Panc1 (cell line): ENCODE results near the gene NYAP2.

Source experiments
- TF ChIP-seq, protein P1 (sequence below): fragments of 450-650 bp; IDR thresholded peaks from 2 replicates; pipeline ENCODE4 v1.5.1; 2017; ENCODE audit warnings: mild to moderate bottlenecking
- TF ChIP-seq, protein P2 (sequence below), 2 experiments: IDR thresholded peaks; 2 replicates each; pipeline ENCODE4 v1.6.1; 2011 to 2012; ENCODE audit warnings: low read depth in 2 of 2, control low read depth in 1 of 2, low read length in 1 of 2, mild to moderate bottlenecking in 1 of 2, moderate library complexity in 1 of 2; ENCODE audit not compliant: insufficient read depth in 1 of 2

DNA sequence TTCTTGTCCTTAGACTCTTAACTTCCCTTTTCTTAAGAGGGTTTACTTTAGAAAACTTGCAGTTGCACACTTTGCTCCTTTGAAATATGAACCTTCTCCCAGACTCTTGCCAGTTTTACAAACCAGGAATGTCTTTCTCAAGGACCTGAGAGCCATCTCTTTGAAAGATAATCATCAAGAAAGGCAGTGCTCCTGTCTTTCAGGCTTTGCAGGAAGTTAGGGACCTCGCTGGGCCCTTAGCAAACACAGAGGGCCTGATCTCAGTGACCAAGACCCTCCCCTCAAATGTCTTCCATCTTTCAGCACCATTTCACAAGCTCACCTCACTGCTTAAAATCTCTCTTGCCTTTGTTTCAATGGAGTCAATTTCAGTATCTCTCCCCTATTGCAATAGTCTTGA lies 32.0 kb upstream of the NYAP2 start:
- TF ChIP-seq, protein P1, sequence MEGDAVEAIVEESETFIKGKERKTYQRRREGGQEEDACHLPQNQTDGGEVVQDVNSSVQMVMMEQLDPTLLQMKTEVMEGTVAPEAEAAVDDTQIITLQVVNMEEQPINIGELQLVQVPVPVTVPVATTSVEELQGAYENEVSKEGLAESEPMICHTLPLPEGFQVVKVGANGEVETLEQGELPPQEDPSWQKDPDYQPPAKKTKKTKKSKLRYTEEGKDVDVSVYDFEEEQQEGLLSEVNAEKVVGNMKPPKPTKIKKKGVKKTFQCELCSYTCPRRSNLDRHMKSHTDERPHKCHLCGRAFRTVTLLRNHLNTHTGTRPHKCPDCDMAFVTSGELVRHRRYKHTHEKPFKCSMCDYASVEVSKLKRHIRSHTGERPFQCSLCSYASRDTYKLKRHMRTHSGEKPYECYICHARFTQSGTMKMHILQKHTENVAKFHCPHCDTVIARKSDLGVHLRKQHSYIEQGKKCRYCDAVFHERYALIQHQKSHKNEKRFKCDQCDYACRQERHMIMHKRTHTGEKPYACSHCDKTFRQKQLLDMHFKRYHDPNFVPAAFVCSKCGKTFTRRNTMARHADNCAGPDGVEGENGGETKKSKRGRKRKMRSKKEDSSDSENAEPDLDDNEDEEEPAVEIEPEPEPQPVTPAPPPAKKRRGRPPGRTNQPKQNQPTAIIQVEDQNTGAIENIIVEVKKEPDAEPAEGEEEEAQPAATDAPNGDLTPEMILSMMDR, result no peak
- TF ChIP-seq, protein P2, sequence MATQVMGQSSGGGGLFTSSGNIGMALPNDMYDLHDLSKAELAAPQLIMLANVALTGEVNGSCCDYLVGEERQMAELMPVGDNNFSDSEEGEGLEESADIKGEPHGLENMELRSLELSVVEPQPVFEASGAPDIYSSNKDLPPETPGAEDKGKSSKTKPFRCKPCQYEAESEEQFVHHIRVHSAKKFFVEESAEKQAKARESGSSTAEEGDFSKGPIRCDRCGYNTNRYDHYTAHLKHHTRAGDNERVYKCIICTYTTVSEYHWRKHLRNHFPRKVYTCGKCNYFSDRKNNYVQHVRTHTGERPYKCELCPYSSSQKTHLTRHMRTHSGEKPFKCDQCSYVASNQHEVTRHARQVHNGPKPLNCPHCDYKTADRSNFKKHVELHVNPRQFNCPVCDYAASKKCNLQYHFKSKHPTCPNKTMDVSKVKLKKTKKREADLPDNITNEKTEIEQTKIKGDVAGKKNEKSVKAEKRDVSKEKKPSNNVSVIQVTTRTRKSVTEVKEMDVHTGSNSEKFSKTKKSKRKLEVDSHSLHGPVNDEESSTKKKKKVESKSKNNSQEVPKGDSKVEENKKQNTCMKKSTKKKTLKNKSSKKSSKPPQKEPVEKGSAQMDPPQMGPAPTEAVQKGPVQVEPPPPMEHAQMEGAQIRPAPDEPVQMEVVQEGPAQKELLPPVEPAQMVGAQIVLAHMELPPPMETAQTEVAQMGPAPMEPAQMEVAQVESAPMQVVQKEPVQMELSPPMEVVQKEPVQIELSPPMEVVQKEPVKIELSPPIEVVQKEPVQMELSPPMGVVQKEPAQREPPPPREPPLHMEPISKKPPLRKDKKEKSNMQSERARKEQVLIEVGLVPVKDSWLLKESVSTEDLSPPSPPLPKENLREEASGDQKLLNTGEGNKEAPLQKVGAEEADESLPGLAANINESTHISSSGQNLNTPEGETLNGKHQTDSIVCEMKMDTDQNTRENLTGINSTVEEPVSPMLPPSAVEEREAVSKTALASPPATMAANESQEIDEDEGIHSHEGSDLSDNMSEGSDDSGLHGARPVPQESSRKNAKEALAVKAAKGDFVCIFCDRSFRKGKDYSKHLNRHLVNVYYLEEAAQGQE (IDR thresholded peaks at IDR 0.05; ENCODE audit: insufficient read depth in 1 of 2, low read depth in 2 of 2, low read length in 1 of 2), result no peak
